GM18867 (cell line): ENCODE measurements around the gene MYBL2.
"Not testable (repeated sequence)": the region's sequence is repeated elsewhere in the genome, so short reads cannot be mapped to it uniquely, and the experiment has no call there.

ENCODE experiments used
- ATAC-seq: cut with Tn5 transposase; IDR thresholded peaks from one replicate; pipeline ENCODE4 v1.9.1; 2021; ENCODE audit warnings: mild to moderate bottlenecking, moderate library complexity; ENCODE audit not compliant: unreplicated experiment

The MYBL2 gene

DNA sequence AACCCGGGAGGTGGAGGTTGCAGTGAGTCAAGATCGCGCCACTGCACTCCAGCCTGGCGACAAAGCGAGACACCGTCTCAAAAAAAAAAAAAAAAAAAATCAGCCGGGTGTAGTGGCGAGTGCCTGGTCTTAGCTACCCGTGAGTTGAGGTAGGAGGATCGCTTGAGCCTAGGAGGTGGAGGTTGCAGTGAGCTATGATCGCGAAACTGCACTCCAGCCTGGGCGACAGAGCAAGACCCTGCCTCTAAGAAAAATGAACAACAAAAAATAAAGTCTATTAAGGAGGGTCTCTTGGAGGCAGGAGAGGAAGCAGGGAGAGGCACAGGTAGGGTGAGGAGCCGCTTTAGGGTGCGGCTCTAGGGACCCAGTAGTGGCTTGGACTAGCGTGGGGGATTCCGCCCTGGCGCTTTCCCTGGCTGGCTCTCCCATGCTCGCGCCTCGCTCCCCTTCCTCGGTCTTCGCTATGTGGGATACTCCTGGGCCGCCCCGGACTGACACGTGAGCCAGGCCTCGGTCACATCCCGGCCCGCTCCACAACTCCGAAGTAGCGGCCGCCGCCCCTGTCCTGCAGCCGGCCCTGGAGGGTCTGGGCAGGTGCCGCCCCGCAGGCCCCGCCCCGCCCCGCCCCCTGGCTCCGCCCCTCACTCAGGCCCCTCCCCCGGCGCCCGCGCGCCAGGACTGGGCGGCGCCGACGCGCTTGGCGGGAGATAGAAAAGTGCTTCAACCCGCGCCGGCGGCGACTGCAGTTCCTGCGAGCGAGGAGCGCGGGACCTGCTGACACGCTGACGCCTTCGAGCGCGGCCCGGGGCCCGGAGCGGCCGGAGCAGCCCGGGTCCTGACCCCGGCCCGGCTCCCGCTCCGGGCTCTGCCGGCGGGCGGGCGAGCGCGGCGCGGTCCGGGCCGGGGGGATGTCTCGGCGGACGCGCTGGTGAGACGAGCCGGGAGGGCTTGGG, at the start of gene MYBL2:
Gene MYBL2 (plus strand): TSS at position 739 of the 953 bp plus-strand sequence. CDS start 170 bp downstream, at position 909.
- peak; percentile 80 for ATAC-seq

DNA sequence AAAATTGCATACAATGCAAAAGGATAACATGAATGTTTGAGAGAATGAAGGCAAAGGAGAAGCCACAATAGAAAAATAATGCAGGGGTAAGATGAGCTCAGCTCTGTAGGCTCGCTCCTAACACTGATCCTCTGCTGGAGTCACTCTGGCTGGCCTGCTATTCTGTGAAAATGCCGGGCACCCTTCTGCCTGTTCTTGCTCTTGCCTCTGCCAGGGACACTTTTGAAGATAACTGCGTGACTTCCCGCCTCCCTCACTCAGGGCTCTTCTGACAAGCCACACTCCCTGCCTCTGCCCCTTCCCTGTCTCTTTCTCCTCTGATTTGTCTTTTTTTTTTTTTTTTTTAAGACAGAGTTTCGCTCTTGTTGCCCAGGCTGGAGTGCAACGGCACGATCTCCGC, 35.3 kb upstream of the MYBL2 start:
- ATAC-seq, result no peak

DNA sequence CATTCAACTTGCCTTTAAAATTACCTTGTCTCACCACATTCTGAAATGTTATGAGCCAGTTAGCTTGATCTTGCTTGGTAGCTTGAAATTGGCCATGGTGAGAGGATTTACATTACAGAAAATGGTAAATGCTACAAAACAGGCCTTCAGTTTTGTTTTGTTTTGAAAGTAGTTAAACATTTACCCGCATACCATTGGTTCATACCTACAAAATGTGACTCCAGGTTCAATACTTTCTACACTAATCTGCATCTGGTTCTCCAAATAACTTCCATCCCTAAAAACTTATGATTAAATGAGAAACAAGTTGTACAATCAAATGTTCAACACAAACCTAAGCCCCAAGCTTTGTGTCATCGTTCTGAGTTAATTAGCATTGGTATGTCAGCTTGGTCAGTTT, 30.5 kb upstream of the MYBL2 start:
- ATAC-seq, result no peak

DNA sequence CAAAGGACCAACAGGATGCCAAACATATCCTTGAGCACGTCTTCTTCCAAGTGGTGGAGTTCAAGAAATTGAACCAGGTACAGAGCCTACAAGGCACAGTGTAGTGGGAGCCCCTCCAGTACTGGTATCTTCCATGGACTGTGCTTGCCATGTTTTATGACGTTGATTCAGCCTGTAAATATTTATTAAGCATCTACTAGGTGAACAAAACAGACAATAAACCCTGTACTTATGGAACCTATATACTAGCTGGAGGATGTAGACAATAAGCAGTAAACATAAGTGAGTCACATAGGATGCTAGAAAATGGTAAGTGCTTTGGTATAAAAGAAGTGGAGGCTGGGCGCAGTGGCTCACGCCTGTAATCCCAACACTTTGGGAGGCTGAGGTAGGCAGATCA, 24.4 kb upstream of the MYBL2 start:
- no peak for ATAC-seq

DNA sequence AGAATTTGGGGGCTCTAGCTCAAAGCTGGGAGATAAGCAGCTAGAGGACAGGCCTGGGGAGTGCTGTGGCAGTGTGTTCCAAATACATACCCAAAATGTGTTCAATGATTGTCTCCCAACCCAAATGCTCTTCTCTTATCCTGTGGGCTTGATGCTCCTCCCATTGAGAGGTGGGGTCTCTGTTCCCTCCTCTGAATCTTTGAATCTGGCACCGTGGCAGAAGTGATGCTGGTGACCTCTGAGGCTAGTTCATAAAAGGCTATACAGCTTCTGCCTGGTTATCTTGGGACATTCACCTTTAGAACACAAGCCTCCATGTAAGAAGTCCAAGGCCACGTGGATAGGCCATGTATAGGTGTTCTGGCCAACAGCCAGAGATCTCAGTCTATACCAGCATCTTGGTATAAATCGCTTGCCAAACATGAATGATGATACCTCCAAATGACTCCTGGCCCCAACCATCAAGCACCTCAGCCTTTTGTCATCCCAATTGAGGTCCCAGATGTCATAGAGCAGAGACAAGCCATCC, 15.9 kb upstream of the MYBL2 start:
- no peak for ATAC-seq

DNA sequence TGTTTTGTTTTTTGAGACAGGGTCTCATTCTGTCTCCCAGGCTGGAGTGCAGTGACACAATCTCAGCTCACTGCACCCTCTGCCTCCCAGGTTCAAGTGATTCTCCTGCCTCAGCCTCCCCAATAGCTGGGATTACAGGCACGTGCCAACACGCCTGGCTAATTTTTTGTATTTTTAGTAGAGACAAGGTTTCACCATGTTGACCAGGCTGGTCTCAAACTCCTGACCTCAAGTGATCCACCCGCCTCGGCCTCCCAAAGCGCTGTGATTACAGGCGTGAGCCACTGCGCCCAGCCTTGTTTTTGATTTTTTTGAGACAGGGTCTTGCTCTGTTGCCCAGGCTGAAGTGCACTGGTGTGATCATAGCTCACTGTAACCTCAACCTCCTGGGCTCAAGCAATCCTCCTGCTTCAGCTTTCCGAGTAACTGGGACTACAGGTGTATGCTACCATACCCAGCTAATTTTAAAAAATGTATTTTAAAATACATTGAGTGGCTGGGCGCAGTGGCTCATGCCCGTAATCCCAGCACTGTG, 15.2 kb upstream of the MYBL2 start:
- ATAC-seq, result not testable (repeated sequence)

DNA sequence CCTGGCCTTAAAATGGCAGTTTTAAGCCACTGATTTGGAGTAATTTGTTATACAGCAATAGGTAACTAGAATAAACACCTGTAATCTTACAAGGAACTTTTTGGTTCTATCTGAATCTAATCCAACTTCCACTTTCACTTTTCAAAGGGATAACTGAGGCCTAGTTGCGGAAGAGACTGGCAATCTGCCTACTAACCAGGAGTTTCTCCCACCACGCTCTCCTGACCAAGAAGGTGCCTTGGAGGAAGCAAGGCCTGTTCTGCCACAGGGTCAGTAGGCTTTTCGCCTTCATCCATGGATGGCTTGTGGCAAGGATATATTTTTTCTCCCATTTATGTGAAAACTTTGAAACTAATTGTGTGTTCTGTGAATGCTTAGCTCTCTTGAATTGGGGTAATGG, 12.9 kb upstream of the MYBL2 start:
- no peak for ATAC-seq

DNA sequence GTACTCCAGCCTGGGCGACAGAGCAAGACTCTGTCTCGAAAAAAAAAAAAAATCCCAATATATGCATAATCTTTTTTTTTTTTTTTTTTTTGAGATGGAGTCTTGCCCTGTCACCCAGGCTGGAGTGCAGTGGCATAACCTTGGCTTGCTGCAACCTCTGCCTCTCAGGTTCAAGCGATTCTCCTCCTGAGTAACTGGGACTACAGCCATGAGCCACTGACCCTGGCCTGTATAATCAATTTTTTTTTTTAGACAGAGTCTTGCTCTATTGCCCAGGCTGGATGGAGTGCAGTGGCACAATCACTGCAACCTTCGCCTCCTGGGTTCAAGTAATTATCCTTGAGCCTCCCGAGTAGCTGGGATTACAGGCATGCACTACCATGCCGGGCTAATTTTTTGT, 11.7 kb upstream of the MYBL2 start:
- not testable (repeated sequence) for ATAC-seq

DNA sequence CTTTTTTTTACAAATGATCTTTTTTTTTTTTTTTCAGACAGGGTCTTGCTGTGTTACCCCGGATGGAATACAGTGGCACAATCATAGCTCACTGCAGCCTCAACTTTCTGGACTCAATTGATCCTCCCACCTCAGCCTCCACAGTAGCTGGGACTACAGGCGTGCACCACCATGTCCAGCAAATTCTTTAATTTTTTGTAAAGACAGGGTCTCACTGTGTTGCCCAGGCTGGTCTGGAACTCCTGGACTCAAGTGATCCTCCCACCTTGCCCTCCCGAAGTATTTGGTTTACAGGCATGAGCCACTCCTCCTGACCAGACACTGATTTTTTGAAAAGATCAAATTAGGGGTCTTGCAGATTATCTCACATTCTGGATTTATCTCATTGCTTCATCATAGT, 11.0 kb upstream of the MYBL2 start:
- ATAC-seq, result no peak

DNA sequence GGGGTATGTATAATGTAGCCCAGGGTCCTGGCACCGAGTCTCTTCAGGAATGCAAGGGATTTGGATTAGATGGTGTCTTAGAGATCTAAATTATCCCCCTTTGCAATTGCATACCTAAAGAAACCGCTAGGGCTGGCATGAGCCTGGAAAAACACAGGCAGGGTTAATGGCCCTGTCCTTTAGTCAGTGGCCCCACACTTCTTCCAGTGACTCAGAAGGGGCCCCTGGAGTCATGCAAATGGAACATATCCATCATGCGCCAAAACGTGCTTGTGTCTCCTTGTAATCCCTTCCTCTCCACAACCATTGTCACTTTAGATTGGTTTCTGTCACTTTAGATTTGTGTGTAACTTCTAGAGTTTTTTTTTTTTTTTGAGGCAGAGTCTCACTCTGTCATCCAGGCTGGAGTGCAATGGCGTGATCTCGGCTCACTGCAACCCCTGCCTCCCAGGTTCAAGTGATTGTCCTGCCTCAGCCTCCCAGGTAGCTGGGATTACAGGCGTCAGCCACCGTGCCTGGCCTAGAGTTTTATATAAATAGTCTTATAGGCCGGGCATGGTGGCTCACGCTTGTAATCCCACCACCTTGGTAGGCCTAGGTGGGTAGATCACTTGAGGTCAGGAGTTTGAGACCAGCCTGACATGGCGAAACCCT, 8.7 kb upstream of the MYBL2 start:
- ATAC-seq, result no peak

DNA sequence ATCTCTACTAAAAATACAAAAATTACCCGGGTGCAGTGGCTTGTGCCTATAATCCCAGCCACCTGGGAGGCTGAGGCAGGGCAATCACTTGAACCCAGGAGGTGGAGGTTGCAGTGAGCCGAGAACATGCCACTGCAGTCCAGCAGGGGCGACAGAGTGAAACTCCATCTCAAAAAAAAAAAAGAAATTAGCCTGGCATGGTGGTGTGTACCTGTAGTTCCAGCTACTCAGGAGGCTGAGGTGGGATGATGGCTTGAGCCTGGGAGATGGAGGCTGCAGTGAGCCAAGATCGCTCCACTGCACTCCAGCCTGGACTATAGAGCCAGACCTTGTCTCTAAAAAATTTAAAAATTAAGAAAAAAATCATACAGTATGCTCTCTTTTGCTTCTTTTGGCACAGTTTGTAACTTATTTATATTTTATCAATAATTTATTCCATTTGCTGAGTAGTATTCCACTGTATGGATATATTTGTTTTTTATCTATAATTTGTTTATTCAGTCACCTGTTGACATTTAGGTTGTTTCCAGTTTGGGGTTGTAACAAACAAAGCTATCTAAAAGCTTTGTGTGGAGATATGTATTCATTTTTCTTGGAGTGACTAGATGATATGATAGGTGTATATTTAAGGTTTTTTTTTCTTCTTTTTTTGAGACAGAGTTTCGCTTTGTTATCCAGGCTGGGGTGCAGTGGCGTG, 8.0 kb upstream of the MYBL2 start:
- no peak for ATAC-seq

DNA sequence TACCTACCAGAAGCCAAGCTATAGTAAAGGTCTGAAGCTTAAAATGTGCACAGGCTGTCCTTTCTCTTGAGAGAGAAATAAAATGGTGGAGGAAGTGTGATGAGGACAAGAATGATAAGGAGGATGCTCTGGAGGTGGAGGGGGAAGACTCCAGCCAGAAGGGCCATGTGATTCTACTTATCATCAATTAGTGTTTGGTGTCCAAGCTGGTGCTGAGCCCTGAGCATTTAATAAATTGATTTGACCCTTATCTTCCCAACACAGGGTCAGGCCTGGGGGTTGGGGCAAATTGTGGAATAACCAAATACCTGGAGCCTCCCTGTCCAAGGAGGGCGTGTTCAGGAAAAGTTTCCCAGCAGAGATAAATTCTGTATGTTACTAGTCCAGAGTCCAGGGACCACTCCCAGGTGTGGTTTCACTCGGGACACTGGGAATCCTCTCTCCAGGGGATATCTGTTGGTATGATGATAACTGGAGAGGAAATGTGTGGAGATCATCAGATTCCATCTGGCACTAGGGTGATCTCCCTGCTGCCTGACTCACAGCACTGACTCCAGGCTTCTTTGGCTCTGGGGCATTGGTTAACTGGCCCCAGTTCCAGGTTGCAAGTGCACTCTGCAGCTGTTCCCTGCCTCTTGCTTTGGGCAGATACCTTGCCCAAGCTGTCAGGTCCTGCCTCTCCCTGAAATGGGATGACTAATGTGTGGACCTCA, 3.8 kb upstream of the MYBL2 start:
- no peak for ATAC-seq

DNA sequence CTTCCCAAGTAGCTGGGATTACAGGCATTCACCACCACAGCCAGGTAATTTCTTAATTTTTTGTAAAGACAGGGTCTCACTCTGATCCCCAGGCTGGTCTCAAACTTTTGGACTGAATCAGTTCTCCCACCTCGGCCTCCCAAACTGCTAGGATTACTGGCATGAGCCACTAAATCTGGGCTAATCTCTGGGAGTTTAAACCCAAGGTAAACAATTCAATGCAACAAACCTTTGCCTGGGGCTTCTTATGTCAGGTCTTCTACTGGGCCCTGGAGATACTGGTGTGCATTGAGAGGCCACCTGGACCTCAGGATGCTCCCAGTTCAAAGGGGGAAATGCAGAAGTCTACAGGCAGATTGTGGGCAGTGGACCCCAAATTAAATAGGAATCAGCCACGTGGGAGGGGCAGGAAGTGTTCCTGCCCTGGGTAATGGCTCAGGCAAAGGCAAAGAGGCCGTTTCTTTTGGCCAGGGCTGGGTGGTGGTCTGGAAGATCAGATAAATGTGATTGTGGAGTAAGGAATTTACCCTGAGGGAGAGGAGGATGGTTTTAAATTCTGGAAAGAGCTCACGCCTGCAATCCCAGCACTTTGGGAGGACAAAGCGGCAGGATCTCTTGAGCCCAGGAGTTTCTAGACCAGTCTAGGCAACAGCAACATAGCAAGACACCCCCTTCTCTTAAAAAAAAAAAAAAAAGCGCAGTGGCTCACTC, 1.3 kb upstream of the MYBL2 start:
- ATAC-seq, result no peak

DNA sequence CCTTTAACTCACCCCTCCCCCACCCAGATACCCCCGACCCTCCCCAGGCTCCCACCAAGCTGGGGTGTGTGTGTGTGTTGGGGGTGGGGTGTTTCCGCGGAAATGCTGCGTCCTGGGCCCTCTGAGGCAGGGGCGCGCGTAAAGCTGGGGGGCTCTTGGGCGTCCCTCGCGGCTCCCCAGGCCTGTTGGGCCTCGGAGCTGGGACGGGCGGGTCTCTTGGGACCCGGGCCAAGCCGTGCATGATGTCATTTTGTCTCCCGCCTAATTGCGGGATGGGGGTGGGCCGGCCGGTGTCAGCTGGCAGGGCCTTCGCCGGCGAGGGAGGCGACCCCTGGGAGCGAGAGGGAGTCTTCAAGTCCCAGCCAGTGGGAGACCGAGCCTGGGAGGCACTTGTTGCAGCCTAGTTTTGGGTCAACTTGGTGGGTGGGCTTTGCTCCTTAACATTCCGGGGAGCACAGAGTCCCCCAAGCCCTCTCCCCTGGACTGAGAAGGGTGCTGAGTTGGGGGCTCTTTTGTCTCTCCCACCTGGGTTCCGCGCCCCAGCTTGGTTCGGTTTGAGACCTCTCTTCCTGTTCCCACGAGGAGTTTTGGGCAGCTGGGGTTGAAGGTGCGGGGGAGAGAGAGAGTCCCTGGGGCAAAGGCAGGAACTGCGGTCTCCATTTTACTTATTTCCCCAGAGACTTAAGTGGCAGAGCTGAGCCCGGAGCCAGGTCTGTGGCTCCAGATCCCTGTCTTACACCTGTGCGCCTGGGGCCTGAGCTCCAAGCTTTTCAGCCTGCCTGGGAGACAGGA, 623 bp downstream of the MYBL2 start:
- ATAC-seq, result peak; percentile 4

DNA sequence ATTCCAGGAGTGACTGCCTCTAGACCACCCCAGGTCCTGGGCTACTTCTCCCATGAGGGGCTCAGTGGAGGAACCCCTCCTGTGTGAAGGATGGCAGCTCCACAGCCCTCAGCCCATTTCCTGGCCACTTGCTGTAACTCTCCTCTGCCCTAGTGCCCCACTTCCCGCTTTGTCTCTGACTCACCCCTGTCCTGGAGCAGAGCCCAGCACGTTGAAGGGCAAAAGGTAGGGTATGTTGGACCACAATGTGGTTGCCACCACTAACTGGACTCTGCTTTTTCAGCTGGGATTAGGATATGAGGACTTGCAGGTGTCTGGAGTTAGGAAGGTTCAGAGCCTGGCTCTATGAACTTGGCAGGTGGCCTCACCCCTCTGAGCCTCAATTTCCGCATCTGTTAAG, 2.4 kb downstream of the MYBL2 start:
- no peak for ATAC-seq

DNA sequence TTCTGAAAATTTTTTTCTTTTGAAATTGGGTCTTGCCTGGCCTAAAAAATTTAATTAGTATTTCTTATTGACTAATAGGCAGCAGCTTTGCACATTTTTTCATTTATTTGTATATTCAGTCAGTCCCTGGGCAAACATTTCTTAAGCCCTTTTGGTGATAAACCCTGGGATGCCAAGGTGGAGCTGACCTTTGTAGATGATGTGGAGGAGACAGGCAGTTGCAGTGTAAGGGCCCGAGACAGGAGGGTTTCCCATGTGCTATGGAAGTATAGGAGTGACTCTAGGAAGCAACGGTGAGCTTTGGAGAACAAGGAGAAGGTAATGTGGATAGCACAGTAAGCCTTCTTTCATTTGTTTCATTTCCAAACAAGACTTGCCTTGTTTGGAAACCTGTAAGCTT, 3.5 kb downstream of the MYBL2 start:
- no peak for ATAC-seq

DNA sequence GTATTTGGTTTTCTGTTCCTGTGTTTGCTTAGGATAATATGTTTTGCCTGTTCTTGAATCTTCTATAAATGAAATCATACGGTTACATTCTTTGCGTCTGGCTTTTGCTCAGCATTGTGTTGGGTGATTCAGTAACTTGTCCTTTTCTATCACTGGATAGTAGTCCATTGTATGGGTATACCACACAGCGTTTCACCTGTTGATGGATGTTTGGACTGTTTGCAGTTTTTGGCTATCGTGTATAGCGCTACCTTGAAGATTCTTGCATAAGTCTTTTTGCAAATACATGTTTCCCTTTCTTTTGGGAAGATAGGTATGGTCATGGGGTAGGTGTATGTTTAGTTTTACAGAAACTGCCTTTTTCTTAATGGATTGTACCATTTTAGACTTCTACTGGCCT, 9.5 kb downstream of the MYBL2 start:
- ATAC-seq, result no peak

DNA sequence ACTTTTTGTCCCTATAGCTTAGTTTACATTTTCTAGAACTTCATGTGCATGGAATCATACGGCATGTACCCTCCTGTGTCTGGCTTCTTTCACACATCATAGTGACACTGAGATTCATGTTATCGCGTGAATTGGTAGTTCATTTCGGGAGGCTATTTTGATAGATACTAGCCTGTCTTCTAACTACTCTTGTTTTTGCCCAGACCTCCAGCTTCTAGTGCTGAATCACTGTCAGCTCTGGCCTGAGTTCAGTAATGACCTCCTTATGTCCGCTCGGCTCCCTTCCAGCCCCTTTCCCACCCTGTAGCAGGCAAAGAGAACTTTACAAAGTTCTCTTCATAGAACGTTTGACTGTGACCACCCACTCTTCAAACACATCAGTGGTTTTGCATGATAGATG, 14.1 kb downstream of the MYBL2 start:
- no peak for ATAC-seq

DNA sequence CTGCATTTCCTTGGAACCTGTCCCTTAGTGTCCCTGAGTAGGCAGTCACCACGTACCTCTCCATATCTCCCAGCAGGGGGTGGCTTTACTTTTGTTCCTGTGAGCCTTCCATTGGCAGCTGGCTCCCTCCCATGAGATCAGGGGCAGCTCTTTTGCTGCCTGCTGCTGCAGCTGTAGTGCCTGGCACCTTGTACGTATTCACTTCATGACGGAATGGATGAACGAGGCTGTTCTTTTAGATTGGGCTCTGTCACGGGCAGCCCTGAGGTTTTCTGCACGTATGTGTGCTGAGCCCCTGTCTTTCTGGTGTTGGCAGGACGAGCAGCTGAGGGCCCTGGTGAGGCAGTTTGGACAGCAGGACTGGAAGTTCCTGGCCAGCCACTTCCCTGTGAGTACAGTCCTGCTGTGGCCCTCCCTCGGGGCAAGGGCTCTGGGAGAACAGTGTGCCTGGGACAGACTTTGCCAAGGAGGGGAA, 14.6 kb downstream of the MYBL2 start:
- ATAC-seq, result peak; percentile 23
